Peyer's patch (tissue), 4 donors: ENCODE results near the gene AFG1L.

Experiments used
- POLR2A ChIP-seq, 2 donors: fragments of 450-650 bp; IDR thresholded peaks; one replicate each; pipeline ENCODE4 v1.5.1; 2017; ENCODE audit warnings: antibody characterized with exemption in 2 of 2, mild to moderate bottlenecking in 2 of 2, moderate library complexity in 2 of 2
- TF ChIP-seq, protein P1 (sequence below), 6 experiments: fragments of 450-650 bp in 4 of 6; fragments of 200-600 bp in 2 of 6; sonication (generic) in 1 of 6; IDR thresholded peaks; one replicate each; pipeline ENCODE4 v1.5.1; 2017 to 2019; ENCODE audit warnings: antibody characterized with exemption in 6 of 6, mild to moderate bottlenecking in 3 of 6, moderate library complexity in 1 of 6

DNA sequence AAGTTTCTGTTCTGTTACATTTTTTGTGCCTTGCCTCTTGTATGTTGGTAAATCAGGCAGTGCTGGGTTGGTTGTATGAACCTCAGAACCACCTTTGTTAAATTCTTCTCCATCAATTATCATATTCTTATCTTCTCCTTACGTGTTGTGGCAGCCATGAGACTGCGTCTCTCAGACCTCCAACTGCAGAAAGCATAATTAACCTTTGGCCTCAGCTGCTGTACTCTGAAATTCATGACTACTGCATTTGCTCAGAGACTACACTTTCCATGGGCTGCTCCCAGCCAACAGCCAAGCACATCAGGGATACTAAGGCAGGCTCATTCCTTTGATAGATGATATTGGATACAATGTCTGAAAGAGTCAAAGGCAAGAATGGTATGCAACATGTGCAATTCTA lies 18.9 kb upstream of the AFG1L start:
- no peak for TF ChIP-seq POLR2A (IDR thresholded peaks at IDR 0.05)
- TF ChIP-seq, protein P1, sequence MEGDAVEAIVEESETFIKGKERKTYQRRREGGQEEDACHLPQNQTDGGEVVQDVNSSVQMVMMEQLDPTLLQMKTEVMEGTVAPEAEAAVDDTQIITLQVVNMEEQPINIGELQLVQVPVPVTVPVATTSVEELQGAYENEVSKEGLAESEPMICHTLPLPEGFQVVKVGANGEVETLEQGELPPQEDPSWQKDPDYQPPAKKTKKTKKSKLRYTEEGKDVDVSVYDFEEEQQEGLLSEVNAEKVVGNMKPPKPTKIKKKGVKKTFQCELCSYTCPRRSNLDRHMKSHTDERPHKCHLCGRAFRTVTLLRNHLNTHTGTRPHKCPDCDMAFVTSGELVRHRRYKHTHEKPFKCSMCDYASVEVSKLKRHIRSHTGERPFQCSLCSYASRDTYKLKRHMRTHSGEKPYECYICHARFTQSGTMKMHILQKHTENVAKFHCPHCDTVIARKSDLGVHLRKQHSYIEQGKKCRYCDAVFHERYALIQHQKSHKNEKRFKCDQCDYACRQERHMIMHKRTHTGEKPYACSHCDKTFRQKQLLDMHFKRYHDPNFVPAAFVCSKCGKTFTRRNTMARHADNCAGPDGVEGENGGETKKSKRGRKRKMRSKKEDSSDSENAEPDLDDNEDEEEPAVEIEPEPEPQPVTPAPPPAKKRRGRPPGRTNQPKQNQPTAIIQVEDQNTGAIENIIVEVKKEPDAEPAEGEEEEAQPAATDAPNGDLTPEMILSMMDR (IDR thresholded peaks at IDR 0.05) = no peak
